Measurements from ENCODE around the gene HP1BP3.
A peak's percentile ranks its signal among the peaks of the same experiment; 100 is the strongest.
"Not testable (repeated sequence)": the region's sequence is repeated elsewhere in the genome, so short reads cannot be mapped to it uniquely, and the experiment has no call there.

HP1BP3 gene

DNA sequence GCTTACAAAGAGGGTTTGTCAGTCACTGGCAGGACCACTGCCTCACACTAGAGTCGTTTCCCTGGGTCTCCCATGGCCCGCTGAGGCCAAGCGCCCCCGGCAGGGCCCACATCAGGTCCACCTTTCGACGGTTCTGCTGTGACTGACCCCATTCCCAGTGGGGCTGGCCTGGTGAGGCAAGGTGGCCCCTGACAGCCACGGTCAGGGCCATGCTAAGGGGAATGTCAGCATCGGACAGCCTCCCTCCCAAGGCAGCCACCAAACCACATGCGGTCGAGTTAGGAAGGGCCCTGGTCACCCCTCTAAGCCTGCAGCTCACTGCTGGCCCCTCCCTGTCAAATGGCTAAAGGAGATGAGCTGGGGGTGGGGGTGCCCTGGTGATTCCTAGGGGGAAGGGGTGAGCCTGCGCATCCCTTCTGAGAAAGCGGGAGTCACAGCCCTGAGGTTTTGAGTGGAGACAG is 66.4 kb downstream of the HP1BP3 start:
- no peak overlapping the region for H3K4me3 ChIP-seq (ENCODE audit: control insufficient read depth, low read depth, low read length)
- TF ChIP-seq, protein P1, sequence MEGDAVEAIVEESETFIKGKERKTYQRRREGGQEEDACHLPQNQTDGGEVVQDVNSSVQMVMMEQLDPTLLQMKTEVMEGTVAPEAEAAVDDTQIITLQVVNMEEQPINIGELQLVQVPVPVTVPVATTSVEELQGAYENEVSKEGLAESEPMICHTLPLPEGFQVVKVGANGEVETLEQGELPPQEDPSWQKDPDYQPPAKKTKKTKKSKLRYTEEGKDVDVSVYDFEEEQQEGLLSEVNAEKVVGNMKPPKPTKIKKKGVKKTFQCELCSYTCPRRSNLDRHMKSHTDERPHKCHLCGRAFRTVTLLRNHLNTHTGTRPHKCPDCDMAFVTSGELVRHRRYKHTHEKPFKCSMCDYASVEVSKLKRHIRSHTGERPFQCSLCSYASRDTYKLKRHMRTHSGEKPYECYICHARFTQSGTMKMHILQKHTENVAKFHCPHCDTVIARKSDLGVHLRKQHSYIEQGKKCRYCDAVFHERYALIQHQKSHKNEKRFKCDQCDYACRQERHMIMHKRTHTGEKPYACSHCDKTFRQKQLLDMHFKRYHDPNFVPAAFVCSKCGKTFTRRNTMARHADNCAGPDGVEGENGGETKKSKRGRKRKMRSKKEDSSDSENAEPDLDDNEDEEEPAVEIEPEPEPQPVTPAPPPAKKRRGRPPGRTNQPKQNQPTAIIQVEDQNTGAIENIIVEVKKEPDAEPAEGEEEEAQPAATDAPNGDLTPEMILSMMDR (conservative IDR thresholded peaks at IDR 0.05; ENCODE audit: control insufficient read depth, insufficient read depth, low read depth, low read length) = no peak
- DNase-seq (ENCODE audit: low read depth) = no peak

DNA sequence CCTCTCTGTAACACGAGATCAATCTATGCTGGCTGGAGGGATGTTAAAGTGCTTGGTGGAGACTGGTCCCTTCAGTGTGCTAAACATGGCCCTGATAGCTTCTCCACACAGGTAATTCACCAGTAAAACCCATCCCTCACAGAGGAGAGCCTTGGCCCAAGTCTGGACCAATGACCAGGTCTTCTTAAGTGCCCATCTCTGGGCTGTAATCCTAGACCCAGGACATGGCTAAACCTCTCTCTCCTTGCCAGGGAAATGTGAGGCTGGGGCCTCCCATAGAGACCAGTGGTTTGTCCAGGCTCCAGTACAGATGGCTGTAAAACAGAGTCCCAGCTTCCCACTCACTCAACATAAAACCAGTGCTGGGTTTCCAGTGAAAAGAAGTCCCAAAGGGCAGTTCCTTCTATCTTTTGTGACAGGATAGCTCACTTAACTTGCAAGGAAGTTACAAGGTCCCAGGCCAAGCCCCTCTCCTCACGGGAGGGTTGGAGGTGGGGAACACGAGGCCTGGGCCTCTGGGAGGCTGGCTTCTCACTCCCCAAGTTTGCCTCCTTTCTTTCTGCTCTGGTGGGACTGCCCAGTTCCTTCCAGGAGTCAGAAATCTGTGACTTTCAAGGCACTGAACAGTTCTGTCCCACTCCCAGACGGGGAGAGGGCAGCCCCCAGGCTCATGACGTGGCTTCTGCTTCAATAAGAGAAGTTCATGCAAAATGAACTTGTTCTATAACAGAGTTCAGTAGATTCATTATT is 67.1 kb downstream of the HP1BP3 start:
- H3K4me3 ChIP-seq (ENCODE audit: control insufficient read depth, low read depth, low read length) = no peak overlapping the region
- no peak for DNase-seq (ENCODE audit: low read depth)
- TF ChIP-seq, protein P1 (conservative IDR thresholded peaks at IDR 0.05; ENCODE audit: control insufficient read depth, insufficient read depth, low read depth, low read length) = no peak

DNA sequence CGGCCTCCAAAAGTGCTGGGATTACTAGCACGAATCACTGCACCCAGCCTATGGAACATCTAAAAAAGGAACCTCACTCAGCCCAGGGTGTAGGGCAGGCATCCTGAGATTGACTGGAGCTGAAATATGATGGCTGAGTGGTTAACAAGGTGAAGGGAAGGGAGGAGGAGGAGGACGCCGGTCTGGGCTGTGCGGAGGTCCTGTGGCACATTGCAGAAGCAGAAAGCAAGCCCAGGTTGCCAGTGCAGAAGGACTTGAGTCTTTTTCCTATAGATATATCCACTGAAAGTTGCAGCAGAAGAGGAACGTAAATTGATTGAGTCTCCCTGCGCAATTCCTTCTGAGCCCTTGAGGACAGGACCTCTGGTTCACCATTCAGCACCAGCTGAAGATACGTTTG is 67.8 kb downstream of the HP1BP3 start:
- DNase-seq (ENCODE audit: low read depth) = no peak
- TF ChIP-seq, protein P1 (conservative IDR thresholded peaks at IDR 0.05; ENCODE audit: control insufficient read depth, insufficient read depth, low read depth, low read length) = no peak
- no peak overlapping the region for H3K4me3 ChIP-seq (ENCODE audit: control insufficient read depth, low read depth, low read length)

DNA sequence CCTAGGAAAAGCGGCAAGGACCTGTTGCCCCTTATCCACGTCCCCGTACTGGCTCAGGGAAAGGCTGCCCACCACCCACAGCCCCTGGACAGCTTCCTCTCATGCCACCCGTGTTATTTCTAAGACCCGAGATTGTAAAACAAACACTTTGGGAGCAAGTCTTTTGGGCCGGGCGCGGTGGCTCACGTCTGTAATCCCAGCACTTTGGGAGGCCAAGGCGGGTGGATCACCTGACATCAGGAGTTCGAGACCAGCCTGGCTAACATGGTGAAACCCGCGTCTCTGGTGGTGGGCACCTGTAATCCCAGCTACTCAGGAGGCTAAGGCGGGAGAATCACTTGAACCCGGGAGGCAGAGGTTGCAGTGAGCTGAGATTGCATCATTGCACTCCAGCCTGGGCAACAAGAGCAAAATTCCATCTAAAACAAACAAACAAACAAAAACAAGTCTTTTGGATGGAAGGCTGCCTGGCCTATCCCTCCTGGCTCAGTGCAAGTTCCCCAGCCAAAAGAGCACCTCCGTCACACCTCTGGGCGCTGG is 68.7 kb downstream of the HP1BP3 start:
- H3K4me3 ChIP-seq (ENCODE audit: control insufficient read depth, low read depth, low read length); DNase-seq (ENCODE audit: low read depth): not testable (repeated sequence)

DNA sequence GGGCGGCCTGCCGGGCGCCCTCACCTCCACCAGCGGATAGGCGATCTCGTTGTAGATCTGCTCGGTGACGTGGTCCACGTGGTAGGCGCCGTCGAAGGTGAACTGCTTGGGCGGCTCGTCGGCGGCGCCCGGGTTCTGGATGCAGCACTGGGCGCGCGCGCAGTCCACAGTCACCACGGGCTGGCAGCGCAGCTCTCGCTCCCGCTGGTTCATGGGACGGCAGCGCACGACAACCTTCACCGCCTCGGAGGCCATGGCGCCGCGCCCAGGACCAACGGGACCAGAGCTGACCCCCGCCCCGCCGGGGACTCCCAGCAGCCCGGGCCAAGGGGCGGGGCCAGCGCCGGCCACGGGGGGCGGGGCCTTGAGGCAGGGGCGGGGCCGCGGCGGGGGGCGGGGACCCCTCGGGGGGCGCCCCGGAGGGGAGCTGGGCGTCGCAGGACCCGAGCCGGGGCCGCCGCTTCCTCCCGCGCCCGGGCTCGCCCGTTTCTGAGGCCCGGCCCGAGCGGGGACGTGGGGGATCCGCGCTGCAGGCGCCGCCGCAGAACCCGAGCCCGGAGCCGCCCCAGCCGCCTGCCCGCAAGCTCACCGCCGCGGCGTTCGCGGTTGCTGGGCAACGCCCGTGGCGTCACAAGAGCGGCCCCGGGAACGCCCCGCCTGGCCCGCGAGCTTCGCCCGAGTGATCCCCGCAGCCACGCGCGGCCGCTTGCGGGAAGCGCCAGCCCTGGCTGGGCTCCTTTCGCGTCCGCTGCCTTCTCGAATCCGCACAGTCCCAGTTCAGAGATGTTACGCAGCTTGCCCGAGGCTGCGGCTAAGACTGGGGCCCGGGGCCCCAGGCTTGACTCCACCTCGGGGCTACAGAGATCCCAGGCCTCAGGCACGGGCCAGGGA is 69.4 kb downstream of the HP1BP3 start, which contains the start of gene KIF17:
TSS of gene KIF17 (minus strand) at position 556 of the 891 bp plus-strand sequence. CDS start at position 255, 301 bp downstream.
- peak; percentile 65 for DNase-seq (ENCODE audit: low read depth)
- peak within 1 kb of the TSS; percentile 29 for H3K4me3 ChIP-seq (ENCODE audit: control insufficient read depth, low read depth, low read length)
- TF ChIP-seq, protein P1 (conservative IDR thresholded peaks at IDR 0.05; ENCODE audit: control insufficient read depth, insufficient read depth, low read depth, low read length) = no peak

DNA sequence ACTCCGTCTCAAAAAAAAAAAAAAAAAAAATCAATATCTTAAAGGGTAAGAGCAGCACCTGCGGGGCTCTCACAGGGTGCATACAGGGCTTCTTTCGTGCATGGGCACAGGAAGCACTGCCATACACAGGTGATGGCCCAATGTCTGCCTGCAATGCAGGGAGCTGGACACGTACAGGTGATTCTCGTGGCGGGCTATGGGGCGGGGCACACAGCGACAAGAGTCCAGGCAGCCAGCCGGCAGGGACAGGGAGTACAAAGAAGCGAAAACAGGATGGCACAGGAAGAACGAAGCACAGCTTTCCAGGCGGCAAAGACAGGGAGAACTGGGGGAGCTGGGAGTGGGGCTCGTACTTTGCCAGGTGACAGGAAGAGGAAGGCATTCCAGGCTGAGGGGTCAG is 70.9 kb downstream of the HP1BP3 start:
- DNase-seq (ENCODE audit: low read depth) = no peak
- TF ChIP-seq, protein P1 (conservative IDR thresholded peaks at IDR 0.05; ENCODE audit: control insufficient read depth, insufficient read depth, low read depth, low read length) = no peak
- H3K4me3 ChIP-seq (ENCODE audit: control insufficient read depth, low read depth, low read length) = no peak overlapping the region

Measured in fibroblast of mammary gland (primary cell).